ENCODE results near the gene FAM174B. TPM values are rescaled to one million over a fixed set of nuclear protein-coding genes. Genes with fewer than 3 reads are reported as not detected.

Gene FAM174B
- total and polyA plus RNA-seq, 2 donors from 2014 or later, result 9.8 to 13.8 TPM

GRCh38 chr15:92583096-92584034 lies 72.2 kb downstream of the FAM174B start:
- no peak for DNase-seq
- no peak for TF ChIP-seq CTCF (IDR thresholded peaks at IDR 0.05; ENCODE audit: borderline replicate concordance, extremely low read depth, insufficient read depth)

GRCh38 chr15:92582206-92582605 lies 73.4 kb downstream of the FAM174B start:
- no peak for FAIRE-seq
- no peak for TF ChIP-seq CTCF (IDR thresholded peaks at IDR 0.05; ENCODE audit: borderline replicate concordance, extremely low read depth, insufficient read depth)
- DNase-seq, result no peak
- no peak overlapping the region for H3K9ac ChIP-seq (ENCODE audit: low read length in 3 of 3)
- no peak overlapping the region for H3K27ac ChIP-seq (ENCODE audit: low read depth in 2 of 2, low read length in 2 of 2)
- H3K27me3 ChIP-seq (ENCODE audit: control insufficient read depth, insufficient read depth, low read length), result no peaks in the 10 kb centered on the region
- H3K36me3 ChIP-seq (ENCODE audit: control insufficient read depth in 2 of 3, insufficient read depth in 3 of 3, low read length in 3 of 3), result no peaks in the 10 kb centered on the region
- H3K4me1 ChIP-seq (ENCODE audit: control insufficient read depth in 2 of 3, insufficient read depth in 2 of 3, low read depth in 1 of 3, low read length in 3 of 3), result no peaks in the 10 kb centered on the region
- intact Hi-C loops (cut with DNase I), result no loop called here
- no peak overlapping the region for H3K4me3 ChIP-seq (ENCODE audit: low read length in 3 of 3)
- no peaks in the 10 kb centered on the region for H3K9me3 ChIP-seq (ENCODE audit: control insufficient read depth in 2 of 3, insufficient read depth in 1 of 3, low read length in 3 of 3)

More at GRCh38 chr15:92583096-92584034, 72.2 kb downstream of the FAM174B start:
- no peak overlapping the region for H3K4me3 ChIP-seq (ENCODE audit: low read length in 3 of 3)
- no peak for FAIRE-seq
- no peaks in the 10 kb centered on the region for H3K27me3 ChIP-seq (ENCODE audit: control insufficient read depth, insufficient read depth, low read length)
- H3K9me3 ChIP-seq (ENCODE audit: control insufficient read depth in 2 of 3, insufficient read depth in 1 of 3, low read length in 3 of 3), result no peaks in the 10 kb centered on the region
- H3K9ac ChIP-seq (ENCODE audit: low read length in 3 of 3), result no peak overlapping the region
- no peaks in the 10 kb centered on the region for H3K36me3 ChIP-seq (ENCODE audit: control insufficient read depth in 2 of 3, insufficient read depth in 3 of 3, low read length in 3 of 3)
- intact Hi-C loops (cut with DNase I), result no loop called here
- H3K27ac ChIP-seq (ENCODE audit: low read depth in 2 of 2, low read length in 2 of 2), result no peak overlapping the region
- H3K4me1 ChIP-seq (ENCODE audit: control insufficient read depth in 2 of 3, insufficient read depth in 2 of 3, low read depth in 1 of 3, low read length in 3 of 3), result no peaks in the 10 kb centered on the region

DNA sequence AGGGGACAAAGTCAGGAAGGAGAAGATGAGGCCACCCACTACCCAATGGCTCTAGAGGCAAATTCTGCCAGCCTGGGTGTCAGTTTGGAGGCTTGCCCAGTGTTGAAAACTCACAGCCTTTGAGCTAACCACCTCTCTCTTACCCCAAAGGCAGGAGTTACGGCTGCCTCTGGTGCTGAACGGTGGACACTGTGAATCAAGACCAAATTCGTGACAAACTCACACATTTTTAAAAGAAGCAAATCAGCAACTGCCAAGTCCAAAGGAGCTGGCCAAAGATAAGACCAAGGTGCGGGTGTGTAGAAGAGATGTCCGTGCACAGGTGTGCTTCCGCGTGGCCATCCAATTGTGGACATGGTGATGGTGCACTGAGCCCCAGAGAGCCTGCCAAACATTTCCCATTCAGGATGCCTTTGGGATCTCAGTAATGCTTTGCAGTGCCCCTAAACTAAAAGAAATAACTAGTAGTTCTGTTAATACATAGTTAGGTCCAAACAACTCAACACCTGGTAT lies 74.6 kb downstream of the FAM174B start:
- Histone ChIP-seq H3K4me1 (ENCODE audit: control insufficient read depth in 2 of 3, insufficient read depth in 2 of 3, low read depth in 1 of 3, low read length in 3 of 3) (no peaks in the 10 kb centered on the region), H3K4me3 (ENCODE audit: low read length in 3 of 3) (no peak overlapping the region), H3K9me3 (ENCODE audit: control insufficient read depth in 2 of 3, insufficient read depth in 1 of 3, low read length in 3 of 3) (no peaks in the 10 kb centered on the region), H3K27me3 (ENCODE audit: control insufficient read depth, insufficient read depth, low read length) (no peaks in the 10 kb centered on the region), H3K9ac (ENCODE audit: low read length in 3 of 3) (no peak overlapping the region), H3K36me3 (ENCODE audit: control insufficient read depth in 2 of 3, insufficient read depth in 3 of 3, low read length in 3 of 3) (no peaks in the 10 kb centered on the region), H3K27ac (ENCODE audit: low read depth in 2 of 2, low read length in 2 of 2) (no peak overlapping the region)
- DNase-seq (no peak), FAIRE-seq (no peak)
- intact Hi-C loops (cut with DNase I), result no loop called here
- TF ChIP-seq CTCF (IDR thresholded peaks at IDR 0.05; ENCODE audit: borderline replicate concordance, extremely low read depth, insufficient read depth), result no peak
